HAP-1 (cell line): ENCODE results near the gene SCAF8.
"Not testable (repeated sequence)": the region's sequence is repeated elsewhere in the genome, so short reads cannot be mapped to it uniquely, and the experiment has no call there.

Source experiments
- DNase-seq, 2 experiments: peaks; one replicate each; pipeline ENCODE4 v3.0.0-alpha.2; 2016 to 2020; ENCODE audit warnings: low spot score in 2 of 2
- H3K27me3 ChIP-seq: fragments of 250-450 bp; sonication (Bioruptor Pico); 2 replicates; pipeline ENCODE4 v1.5.1; 2020; ENCODE audit warnings: low read depth, mild to moderate bottlenecking, moderate library complexity
- H3K36me3 ChIP-seq: fragments of 250-450 bp; sonication (Bioruptor Pico); replicated peaks from 2 replicates; pipeline ENCODE4 v1.5.1; 2020; ENCODE audit warnings: mild to moderate bottlenecking
- H3K4me1 ChIP-seq: fragments of 250-450 bp; sonication (Bioruptor Pico); 2 replicates; pipeline ENCODE4 v1.5.1; 2020; ENCODE audit warnings: mild to moderate bottlenecking
- H3K4me3 ChIP-seq: fragments of 250-450 bp; sonication (Bioruptor Pico); 2 replicates; pipeline ENCODE4 v1.5.1; 2020; ENCODE audit warnings: mild to moderate bottlenecking, moderate library complexity
- H3K9me3 ChIP-seq: fragments of 250-450 bp; sonication (Bioruptor Pico); 2 replicates; pipeline ENCODE4 v1.5.1; 2020; ENCODE audit warnings: mild to moderate bottlenecking, moderate library complexity
- in situ Hi-C: fragments of 300-500 bp; cut with MboI; formaldehyde crosslinking; loops from 3 replicates; pipeline ENCODE4 v1.14.3; 2020; ENCODE audit warnings: low sequenced_read_pairs, inconsistent platforms, mixed read lengths

SCAF8 gene

GRCh38 chr6:154733183-154733625 lies at the start of gene SCAF8:
SCAF8 (plus strand) TSS chr6:154733416; CDS start chr6:154733901, 485 bp downstream.
- in situ Hi-C loops = no loop called here
- DNase-seq = peak; percentile 75 to 82

GRCh38 chr6:154683756-154684523 lies 49.3 kb upstream of the SCAF8 start:
- H3K4me1 ChIP-seq = peaks cover 4% of the 10 kb centered on the region

More at GRCh38 chr6:154733183-154733625, at the start of gene SCAF8:
- Histone ChIP-seq H3K36me3 (0 out of 2 replicates have a peak, but pooled peaks cover 7% of the 10 kb centered on the region), H3K4me1 (peaks cover 31% of the 10 kb centered on the region), H3K9me3 (no peaks in the 10 kb centered on the region), H3K27me3 (no peaks in the 10 kb centered on the region), H3K4me3 (peak within 1 kb of the TSS; percentile 94)

GRCh38 chr6:154686162-154686561 lies 47.1 kb upstream of the SCAF8 start:
- in situ Hi-C loops = no loop called here
- DNase-seq = no peak
- Histone ChIP-seq H3K9me3 (no peaks in the 10 kb centered on the region), H3K27me3 (no peaks in the 10 kb centered on the region), H3K36me3 (no peaks in the 10 kb centered on the region), H3K4me3 (no peak overlapping the region), H3K4me1 (peaks cover 11% of the 10 kb centered on the region)

More at GRCh38 chr6:154683756-154684523, 49.3 kb upstream of the SCAF8 start:
- Histone ChIP-seq H3K9me3 (no peaks in the 10 kb centered on the region), H3K27me3 (no peaks in the 10 kb centered on the region), H3K4me3 (no peak overlapping the region), H3K36me3 (no peaks in the 10 kb centered on the region)
- DNase-seq = no peak
- in situ Hi-C loops = no loop called here

- H3K9me3 ChIP-seq = no peaks in the 10 kb centered on the region
- H3K4me1 ChIP-seq = peaks cover 11% of the 10 kb centered on the region
- in situ Hi-C loops = no loop called here
- DNase-seq = no peak
- H3K27me3 ChIP-seq = no peaks in the 10 kb centered on the region
- no peaks in the 10 kb centered on the region for H3K36me3 ChIP-seq
- H3K4me3 ChIP-seq = no peak overlapping the region
Measured at GRCh38 chr6:154689493-154690255, 43.5 kb upstream of the SCAF8 start.

GRCh38 chr6:154690857-154691256 lies 42.4 kb upstream of the SCAF8 start:
- no peaks in the 10 kb centered on the region for H3K9me3 ChIP-seq
- in situ Hi-C loops = no loop called here
- no peak overlapping the region for H3K4me3 ChIP-seq
- H3K4me1 ChIP-seq = peaks cover 11% of the 10 kb centered on the region
- DNase-seq = no peak
- no peaks in the 10 kb centered on the region for H3K27me3 ChIP-seq
- H3K36me3 ChIP-seq = no peaks in the 10 kb centered on the region

DNA sequence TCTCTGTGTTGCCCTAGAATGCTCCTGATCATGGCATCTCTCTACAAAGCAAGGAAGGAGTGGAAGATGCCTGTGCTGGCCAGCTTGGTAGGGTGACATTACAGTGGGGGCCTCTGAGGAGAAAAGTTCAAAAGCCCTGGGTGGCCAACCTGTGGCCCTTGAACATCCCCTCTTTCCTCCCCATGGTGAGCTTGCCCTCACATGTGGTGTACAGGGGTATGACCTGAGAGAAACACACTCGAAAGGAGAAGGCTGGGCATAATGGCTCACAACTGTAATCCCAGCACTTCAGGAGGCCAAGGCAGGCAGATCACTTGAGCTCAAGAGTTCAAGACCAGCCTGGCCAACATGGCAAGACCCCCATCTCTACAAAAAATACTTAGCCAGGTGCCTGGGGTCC lies 36.6 kb upstream of the SCAF8 start:
- in situ Hi-C loops = no loop called here
- no peak overlapping the region for H3K4me3 ChIP-seq
- no peak for DNase-seq
- H3K4me1 ChIP-seq = no peaks in the 10 kb centered on the region
- H3K36me3 ChIP-seq = no peaks in the 10 kb centered on the region
- H3K9me3 ChIP-seq = no peaks in the 10 kb centered on the region
- no peaks in the 10 kb centered on the region for H3K27me3 ChIP-seq

DNA sequence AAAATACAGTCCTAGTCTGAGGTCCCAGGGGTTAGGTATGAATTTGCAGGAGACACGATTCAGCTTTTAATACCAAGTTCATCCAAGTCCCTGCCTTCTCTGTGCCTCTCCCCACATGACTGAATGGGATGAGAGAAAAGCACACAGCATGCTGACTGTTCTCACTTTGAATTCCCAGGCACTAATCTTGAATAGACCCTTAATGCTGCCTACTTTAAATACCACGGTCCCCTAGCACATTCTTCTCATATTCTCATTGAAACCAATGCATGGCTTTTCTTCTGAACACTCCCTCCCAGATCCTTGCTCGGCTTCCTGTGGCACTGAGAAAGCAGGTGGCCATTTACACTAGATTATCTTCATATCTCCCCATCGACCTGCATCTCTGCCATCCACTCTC lies 30.1 kb upstream of the SCAF8 start:
- H3K27me3 ChIP-seq = no peaks in the 10 kb centered on the region
- in situ Hi-C loops = no loop called here
- H3K4me1 ChIP-seq = no peaks in the 10 kb centered on the region
- H3K9me3 ChIP-seq = no peaks in the 10 kb centered on the region
- H3K36me3 ChIP-seq = no peaks in the 10 kb centered on the region
- H3K4me3 ChIP-seq = no peak overlapping the region
- DNase-seq = no peak

DNA sequence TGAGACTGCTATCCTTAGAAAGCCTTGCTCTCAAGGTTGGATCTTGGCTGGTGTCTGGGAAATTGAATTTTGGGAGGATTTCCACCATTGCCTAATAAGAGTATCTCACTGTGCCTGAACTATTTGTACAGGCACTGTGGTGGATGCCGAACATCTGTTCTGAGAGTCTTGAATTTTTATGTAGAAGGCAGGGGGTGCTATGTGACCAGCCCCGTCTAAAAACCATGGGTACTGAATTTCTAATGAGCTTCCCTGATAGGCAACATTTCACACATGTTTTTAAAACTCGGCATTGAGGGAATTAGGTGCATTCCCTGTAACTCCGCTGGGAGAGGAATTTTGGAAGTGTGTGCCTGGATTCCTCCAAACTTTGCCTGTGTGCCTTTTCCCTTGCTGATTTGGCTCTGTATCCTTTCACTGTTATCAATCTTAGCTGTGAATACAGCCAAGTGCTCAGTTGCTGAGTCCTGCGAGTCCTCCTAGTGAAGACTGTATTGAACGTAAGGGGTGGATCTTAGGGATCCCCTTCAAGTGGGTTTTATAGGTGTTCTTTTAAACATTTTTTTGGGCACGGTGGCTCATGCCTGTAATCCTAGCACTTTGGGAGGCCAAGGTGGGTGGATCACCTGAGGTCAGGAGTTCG lies 27.6 kb upstream of the SCAF8 start:
- H3K27me3 ChIP-seq = no peaks in the 10 kb centered on the region
- in situ Hi-C loops = no loop called here
- no peaks in the 10 kb centered on the region for H3K4me1 ChIP-seq
- H3K4me3 ChIP-seq = no peak overlapping the region
- H3K36me3 ChIP-seq = no peaks in the 10 kb centered on the region
- no peak for DNase-seq
- H3K9me3 ChIP-seq = no peaks in the 10 kb centered on the region

DNA sequence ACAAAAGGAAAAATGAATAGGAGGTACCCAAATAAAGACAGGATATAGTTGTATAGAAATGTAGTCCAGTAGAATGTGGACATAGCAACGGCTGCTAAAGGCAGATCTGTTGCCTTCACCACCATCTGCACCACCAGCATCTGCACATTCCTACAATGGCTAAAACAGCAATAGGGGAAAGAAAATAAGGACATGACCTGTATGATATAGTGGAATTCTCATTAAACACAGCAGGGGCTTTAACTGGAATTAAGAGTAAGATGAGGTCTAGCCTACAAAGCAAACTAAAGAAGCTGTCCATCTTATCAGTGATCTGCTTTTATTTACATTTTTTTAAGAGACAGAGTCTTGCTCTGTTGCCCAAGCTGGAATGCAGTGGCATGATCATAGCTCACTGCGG lies 26.8 kb upstream of the SCAF8 start:
- DNase-seq = no peak
- no peak overlapping the region for H3K4me3 ChIP-seq
- no peaks in the 10 kb centered on the region for H3K36me3 ChIP-seq
- no peaks in the 10 kb centered on the region for H3K9me3 ChIP-seq
- H3K27me3 ChIP-seq = no peaks in the 10 kb centered on the region
- in situ Hi-C loops = no loop called here
- no peaks in the 10 kb centered on the region for H3K4me1 ChIP-seq

- no peaks in the 10 kb centered on the region for H3K9me3 ChIP-seq
- H3K4me1 ChIP-seq = no peaks in the 10 kb centered on the region
- in situ Hi-C loops = no loop called here
- DNase-seq = no peak
- H3K36me3 ChIP-seq = no peaks in the 10 kb centered on the region
- H3K27me3 ChIP-seq = no peaks in the 10 kb centered on the region
- H3K4me3 ChIP-seq = no peak overlapping the region
Measured at GRCh38 chr6:154709621-154710020, 23.6 kb upstream of the SCAF8 start.

- H3K36me3 ChIP-seq = no peaks in the 10 kb centered on the region
- no peak overlapping the region for H3K4me3 ChIP-seq
- no peaks in the 10 kb centered on the region for H3K4me1 ChIP-seq
- in situ Hi-C loops = no loop called here
- DNase-seq = no peak
- H3K27me3 ChIP-seq = no peaks in the 10 kb centered on the region
- H3K9me3 ChIP-seq = no peaks in the 10 kb centered on the region
Measured at GRCh38 chr6:154710689-154711088, 22.5 kb upstream of the SCAF8 start.

DNA sequence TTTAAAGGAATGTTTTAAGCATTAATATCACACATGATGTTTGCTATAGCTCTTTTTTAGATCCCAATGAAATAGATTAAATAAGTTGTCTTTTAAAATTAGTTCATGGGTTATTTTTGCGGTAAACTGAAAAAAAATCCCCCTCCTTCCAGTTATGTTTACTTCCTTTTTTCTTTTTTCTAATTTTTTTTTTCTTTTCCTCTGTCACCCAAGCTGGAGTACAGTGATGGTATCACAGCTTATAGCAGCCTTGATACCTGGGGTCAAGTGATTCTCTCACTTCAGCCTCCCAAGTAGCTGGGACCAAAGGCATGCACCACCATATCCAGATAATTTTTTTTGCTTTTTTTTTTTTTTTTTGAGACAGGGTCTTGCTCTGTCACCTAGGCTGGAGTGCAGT lies 17.8 kb upstream of the SCAF8 start:
- DNase-seq = no peak
- Histone ChIP-seq H3K36me3 (no peaks in the 10 kb centered on the region), H3K9me3 (peaks cover 2% of the 10 kb centered on the region; the same call in 1 of the 2 replicates), H3K27me3 (no peaks in the 10 kb centered on the region), H3K4me1 (no peaks in the 10 kb centered on the region), H3K4me3 (no peak overlapping the region)
- in situ Hi-C loops = no loop called here

GRCh38 chr6:154716350-154716749 lies 16.9 kb upstream of the SCAF8 start:
- H3K36me3 ChIP-seq, H3K27me3 ChIP-seq, H3K4me3 ChIP-seq, DNase-seq, H3K9me3 ChIP-seq, in situ Hi-C loops, H3K4me1 ChIP-seq: not testable (repeated sequence)

DNA sequence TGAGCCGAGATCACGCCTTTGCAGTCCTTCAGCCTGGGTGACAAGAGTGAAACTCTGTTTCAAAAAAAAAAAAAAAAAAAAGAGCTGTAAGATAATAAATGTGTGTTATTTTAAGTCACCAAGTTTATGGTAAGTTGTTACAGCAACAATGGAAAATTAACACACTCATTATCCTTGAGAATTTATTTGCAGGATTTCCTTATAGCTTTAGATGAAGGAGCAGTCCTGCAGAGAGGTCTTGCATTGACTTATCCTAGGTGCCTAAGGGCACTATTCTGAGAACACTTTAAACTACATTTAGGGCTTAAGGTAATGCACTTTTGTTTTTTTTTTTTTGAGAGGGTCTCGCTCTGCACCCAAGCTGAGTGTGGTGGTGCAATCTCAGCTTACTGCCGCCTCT lies 13.8 kb upstream of the SCAF8 start:
- no peaks in the 10 kb centered on the region for H3K4me1 ChIP-seq
- no peaks in the 10 kb centered on the region for H3K27me3 ChIP-seq
- in situ Hi-C loops = no loop called here
- no peak for DNase-seq
- H3K9me3 ChIP-seq = peaks cover 5% of the 10 kb centered on the region; the same call in 1 of the 2 replicates
- no peak overlapping the region for H3K4me3 ChIP-seq
- H3K36me3 ChIP-seq = no peaks in the 10 kb centered on the region
